Endothelial cell of umbilical vein (primary cell): ENCODE results near the gene FARP1. TPM values are rescaled to one million over a fixed set of nuclear protein-coding genes. Genes with fewer than 3 reads are reported as not detected.

ENCODE experiments used
- BruUV-seq: library from RNA; stranded (reverse); fragments of 400-500 nt; replicated peaks from 2 replicates; lab custom pipeline; 2021; lab: Mats Ljungman, UMichigan
- CTCF ChIA-PET: fragments of 300-600, 350-600 bp; sonication (Branson Sonifier 250); formaldehyde crosslinking; loops from one replicate; lab custom pipeline; 2021; ENCODE audit warnings: antibody characterized with exemption, inconsistent platforms; lab: Charles Lee
- POLR2A ChIA-PET: fragments of 300-600, 350-600 bp; sonication (Branson Sonifier 250); formaldehyde crosslinking; loops from one replicate; lab custom pipeline; 2021; ENCODE audit warnings: antibody characterized with exemption, inconsistent platforms; lab: Charles Lee
- DNase-seq: peaks from one replicate; pipeline ENCODE4 v3.0.0-alpha.2; 2011; ENCODE audit warnings: low read depth, low spot score
- FAIRE-seq: peaks from 2 replicates; lab custom pipeline; 2011; peaks lifted over from hg19 to GRCh38; lab: Jason Lieb, UNC
- H2AFZ ChIP-seq: 2 replicates; pipeline ENCODE4 v1.6.0; 2012; ENCODE audit warnings: low read depth, low read length, control low read depth, inconsistent platforms
- H3K27ac ChIP-seq: 2 replicates; pipeline ENCODE4 v1.5.1; 2011; ENCODE audit warnings: low read depth, mild to moderate bottlenecking, control low read depth, low read length, moderate library complexity; ENCODE audit not compliant: insufficient read depth
- H3K27me3 ChIP-seq, 2 experiments: 2 replicates each; pipeline versions ENCODE4 v1.6.0 to v1.6.1; 2011; ENCODE audit warnings: low read length in 2 of 2, mixed read lengths in 1 of 2; ENCODE audit not compliant: control insufficient read depth in 2 of 2, insufficient read depth in 2 of 2
- H3K36me3 ChIP-seq, 2 experiments: 2 replicates in 1 of 2; 3 replicates in 1 of 2; pipeline ENCODE4 v1.5.1; 2011; ENCODE audit warnings: low read length in 2 of 2, mild to moderate bottlenecking in 1 of 2, moderate library complexity in 1 of 2; ENCODE audit not compliant: control insufficient read depth in 2 of 2, insufficient read depth in 2 of 2; ENCODE audit errors: extremely low read depth in 1 of 2
- H3K4me1 ChIP-seq: 3 replicates; pipeline ENCODE4 v1.5.1; 2011; ENCODE audit warnings: mild to moderate bottlenecking, low read length; ENCODE audit not compliant: control insufficient read depth, insufficient read depth; ENCODE audit errors: extremely low read depth
- H3K4me2 ChIP-seq: 2 replicates; pipeline ENCODE4 v1.6.1; 2011; ENCODE audit warnings: low read length, control low read depth, mixed read lengths; ENCODE audit not compliant: insufficient read depth
- H3K4me3 ChIP-seq, 3 experiments: fragments of 200-600 bp in 1 of 3; sonication (generic), shearing (Covaris generic) in 1 of 3; replicated peaks in 1 of 3; 2 replicates each; pipeline ENCODE4 v1.5.1; 2011 to 2016; ENCODE audit warnings: control low read depth in 3 of 3, low read length in 3 of 3, mild to moderate bottlenecking in 2 of 3, inconsistent platforms in 1 of 3, low read depth in 1 of 3, moderate library complexity in 1 of 3; ENCODE audit not compliant: insufficient read depth in 1 of 3
- H3K79me2 ChIP-seq: 2 replicates; pipeline ENCODE4 v1.6.0; 2012; ENCODE audit warnings: low read length, inconsistent platforms; ENCODE audit not compliant: control insufficient read depth, insufficient read depth
- H3K9ac ChIP-seq: replicated peaks from 2 replicates; pipeline ENCODE3; 2011; ENCODE audit warnings: low read length, control low read depth; ENCODE audit not compliant: insufficient read depth; ENCODE audit errors: extremely low read depth
- H3K9me1 ChIP-seq: replicated peaks from 3 replicates; pipeline ENCODE4 v1.6.0; 2011; ENCODE audit warnings: mild to moderate bottlenecking, low read length; ENCODE audit not compliant: control insufficient read depth, insufficient read depth; ENCODE audit errors: extremely low read depth
- H3K9me3 ChIP-seq: replicated peaks from 2 replicates; pipeline ENCODE4 v1.5.1; 2012; ENCODE audit warnings: low read length, inconsistent platforms; ENCODE audit not compliant: control insufficient read depth, insufficient read depth
- H4K20me1 ChIP-seq: replicated peaks from 2 replicates; pipeline ENCODE3; 2011; ENCODE audit warnings: mild to moderate bottlenecking, low read length; ENCODE audit not compliant: control insufficient read depth, insufficient read depth; ENCODE audit errors: extremely low read depth
- EZH2 ChIP-seq: IDR thresholded peaks from 2 replicates; pipeline ENCODE4 v1.6.1; 2012; ENCODE audit warnings: borderline replicate concordance, low read depth, mild to moderate bottlenecking, moderate library complexity, low read length, inconsistent platforms; ENCODE audit not compliant: severe bottlenecking
- FOS ChIP-seq: IDR thresholded peaks from 2 replicates; pipeline ENCODE4 v1.6.1; 2011; ENCODE audit warnings: mild to moderate bottlenecking, low read length, moderate library complexity, borderline replicate concordance; ENCODE audit not compliant: insufficient read depth
- GATA2 ChIP-seq: IDR thresholded peaks from 2 replicates; pipeline ENCODE4 v1.7.0; 2011; ENCODE audit warnings: low read depth, mild to moderate bottlenecking, moderate library complexity, mixed read lengths, low read length; ENCODE audit not compliant: insufficient read length, insufficient read depth
- JUN ChIP-seq: IDR thresholded peaks from 2 replicates; pipeline ENCODE4 v1.6.1; 2011; ENCODE audit warnings: borderline replicate concordance, low read depth; ENCODE audit not compliant: insufficient read length, insufficient read depth
- MAX ChIP-seq: IDR thresholded peaks from 2 replicates; pipeline ENCODE4 v1.6.1; 2011; ENCODE audit not compliant: insufficient read depth, insufficient read length
- MYC ChIP-seq: IDR thresholded peaks from one replicate; pipeline ENCODE4 v1.6.1; 2011; ENCODE audit warnings: mild to moderate bottlenecking, low read depth, low read length
- POLR2A ChIP-seq: IDR thresholded peaks from 2 replicates; pipeline ENCODE4 v1.6.1; 2012; ENCODE audit warnings: low read depth, mild to moderate bottlenecking, control low read depth, low read length
- POLR2AphosphoS5 ChIP-seq: IDR thresholded peaks from 2 replicates; pipeline ENCODE4 v1.6.1; 2012; ENCODE audit warnings: low read depth, mild to moderate bottlenecking, control low read depth, low read length, moderate library complexity; ENCODE audit not compliant: insufficient read depth
- dilution Hi-C: fragments of 300-500 bp; cut with MboI; formaldehyde crosslinking; loops from one replicate; pipeline ENCODE4 v1.15.0; 2019; ENCODE audit warnings: low sequenced_read_pairs; ENCODE audit not compliant: extremely low pct_ligation_motif_present
- intact Hi-C: fragments of 100-400 bp; cut with micrococcal nuclease; formaldehyde crosslinking; loops from one replicate; pipeline ENCODE4 v1.10.0; 2022
- polyA plus RNA-seq, 4 experiments: library from polyadenylated mRNA; depleted of rRNA in 3 of 4; stranded (reverse) in 3 of 4; unstranded in 1 of 4; fragments of >200 nt; gene quantifications; 2 replicates each; pipeline versions ENCODE4 v1.2.1 to v1.2.3, GENCODE V29; 2011 to 2012; ENCODE audit warnings: missing spikeins in 1 of 4
- total RNA-seq: library from RNA; stranded (reverse); gene quantifications from 2 replicates; pipeline ENCODE4 v1.2.3, GENCODE V29; 2021
- TF ChIP-seq, protein P1 (sequence below), 2 donors: IDR thresholded peaks; 1 replicate in 1 of 2; 2 replicates in 1 of 2; pipeline ENCODE4 v1.5.1; 2011; ENCODE audit warnings: low read length in 2 of 2, mild to moderate bottlenecking in 2 of 2, moderate library complexity in 2 of 2, control low read depth in 1 of 2, inconsistent platforms in 1 of 2, low read depth in 1 of 2; ENCODE audit not compliant: insufficient read depth in 1 of 2; ENCODE audit errors: extremely low read depth in 1 of 2

The FARP1 gene
- total and polyA plus RNA-seq, 2 donors (not counting 3 experiments of a cell fraction or from before 2014, with no cell fraction given), result 19.0 to 77.7 TPM

GRCh38 chr13:98401934-98402333 lies 259.0 kb downstream of the FARP1 start:
- TF ChIP-seq POLR2A (no peak), MAX (no peak), GATA2 (no peak), FOS (no peak), POLR2AphosphoS5 (no peak), MYC (no peak), EZH2 (no peak), JUN (no peak)
- TF ChIP-seq, protein P1, sequence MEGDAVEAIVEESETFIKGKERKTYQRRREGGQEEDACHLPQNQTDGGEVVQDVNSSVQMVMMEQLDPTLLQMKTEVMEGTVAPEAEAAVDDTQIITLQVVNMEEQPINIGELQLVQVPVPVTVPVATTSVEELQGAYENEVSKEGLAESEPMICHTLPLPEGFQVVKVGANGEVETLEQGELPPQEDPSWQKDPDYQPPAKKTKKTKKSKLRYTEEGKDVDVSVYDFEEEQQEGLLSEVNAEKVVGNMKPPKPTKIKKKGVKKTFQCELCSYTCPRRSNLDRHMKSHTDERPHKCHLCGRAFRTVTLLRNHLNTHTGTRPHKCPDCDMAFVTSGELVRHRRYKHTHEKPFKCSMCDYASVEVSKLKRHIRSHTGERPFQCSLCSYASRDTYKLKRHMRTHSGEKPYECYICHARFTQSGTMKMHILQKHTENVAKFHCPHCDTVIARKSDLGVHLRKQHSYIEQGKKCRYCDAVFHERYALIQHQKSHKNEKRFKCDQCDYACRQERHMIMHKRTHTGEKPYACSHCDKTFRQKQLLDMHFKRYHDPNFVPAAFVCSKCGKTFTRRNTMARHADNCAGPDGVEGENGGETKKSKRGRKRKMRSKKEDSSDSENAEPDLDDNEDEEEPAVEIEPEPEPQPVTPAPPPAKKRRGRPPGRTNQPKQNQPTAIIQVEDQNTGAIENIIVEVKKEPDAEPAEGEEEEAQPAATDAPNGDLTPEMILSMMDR (IDR thresholded peaks at IDR 0.05; ENCODE audit: extremely low read depth in 1 of 2, insufficient read depth in 1 of 2, low read depth in 1 of 2, low read length in 2 of 2), result no peak
- dilution Hi-C loops (no loop called here), intact Hi-C loops (no loop called here)
- H3K4me2 ChIP-seq, result no peak overlapping the region
- H3K79me2 ChIP-seq, result no peaks in the 10 kb centered on the region
- H3K27ac ChIP-seq, result no peak overlapping the region
- H2AFZ ChIP-seq, result no peak overlapping the region
- no TSS peak for BruUV-seq
- ChIA-PET POLR2A (no interaction called here), CTCF (no interaction called here)
- no peak for DNase-seq
- H3K27me3 ChIP-seq, result no peaks in the 10 kb centered on the region
- peaks cover 0 to 2% of the 10 kb centered on the region in 2 experiments for H3K36me3 ChIP-seq
- no peak for FAIRE-seq
- H3K9me1 ChIP-seq, result no peaks in the 10 kb centered on the region
- H3K9me3 ChIP-seq, result no peaks in the 10 kb centered on the region
- H3K9ac ChIP-seq, result no peak overlapping the region
- no peaks in the 10 kb centered on the region for H4K20me1 ChIP-seq
- H3K4me1 ChIP-seq, result no peaks in the 10 kb centered on the region
- no peak overlapping the region for H3K4me3 ChIP-seq
